ENCODE measurements around the gene PPP3CA.

The PPP3CA gene

GRCh38 chr4:101291198-101291597, 56.1 kb downstream of the PPP3CA start:
- Histone ChIP-seq H3K4ac (ENCODE audit: low read depth, low read length) (no peak overlapping the region), H2AK5ac (ENCODE audit: low read length) (no peak overlapping the region), H4K5ac (ENCODE audit: low read length) (no peak overlapping the region), H2BK15ac (replicated peaks; ENCODE audit: low read depth) (no peak overlapping the region), H3K4me2 (ENCODE audit: low read length) (no peak overlapping the region), H3K27me3 (ENCODE audit: insufficient read depth, low read length, poor library complexity) (no peaks in the 10 kb centered on the region), H4K8ac (ENCODE audit: low read depth, low read length) (no peak overlapping the region), H3K18ac (ENCODE audit: low read length) (no peak overlapping the region), H3K9ac (ENCODE audit: low read length) (no peak overlapping the region), H3K79me2 (ENCODE audit: control insufficient read depth, insufficient read depth, low read length) (peaks cover 1% of the 10 kb centered on the region), H3K4me3 (ENCODE audit: low read length) (no peak overlapping the region), H3K23ac (ENCODE audit: low read length) (no peak overlapping the region), H2BK5ac (ENCODE audit: low read length) (no peak overlapping the region), H3K56ac (ENCODE audit: low read length) (no peak overlapping the region), H3K36me3 (ENCODE audit: control insufficient read depth, insufficient read depth, low read length) (no peaks in the 10 kb centered on the region), H3K27ac (ENCODE audit: low read depth, low read length) (no peak overlapping the region), H3K4me1 (ENCODE audit: control insufficient read depth, low read depth, low read length) (peaks cover 7% of the 10 kb centered on the region), H3K79me1 (ENCODE audit: low read length) (no peaks in the 10 kb centered on the region), H2BK120ac (ENCODE audit: low read depth, low read length) (no peak overlapping the region)
- no peak for DNase-seq
- WGBS (ENCODE audit: extremely low coverage, insufficient coverage, low lambda C conversion rate): no CpG with 5 or more reads among the region's 1 CpG

GRCh38 chr4:101290654-101291053, 56.7 kb downstream of the PPP3CA start:
- Histone ChIP-seq H3K27ac (ENCODE audit: low read depth, low read length) (no peak overlapping the region), H2BK5ac (ENCODE audit: low read length) (no peak overlapping the region), H3K4me3 (ENCODE audit: low read length) (no peak overlapping the region), H2BK120ac (ENCODE audit: low read depth, low read length) (no peak overlapping the region), H3K79me1 (ENCODE audit: low read length) (no peaks in the 10 kb centered on the region), H3K36me3 (ENCODE audit: control insufficient read depth, insufficient read depth, low read length) (no peaks in the 10 kb centered on the region), H3K27me3 (ENCODE audit: insufficient read depth, low read length, poor library complexity) (no peaks in the 10 kb centered on the region), H3K18ac (ENCODE audit: low read length) (no peak overlapping the region), H3K4me2 (ENCODE audit: low read length) (no peak overlapping the region), H3K79me2 (ENCODE audit: control insufficient read depth, insufficient read depth, low read length) (peaks cover 1% of the 10 kb centered on the region), H3K4me1 (ENCODE audit: control insufficient read depth, low read depth, low read length) (peaks cover 7% of the 10 kb centered on the region), H3K56ac (ENCODE audit: low read length) (no peak overlapping the region), H3K23ac (ENCODE audit: low read length) (no peak overlapping the region), H4K8ac (ENCODE audit: low read depth, low read length) (no peak overlapping the region), H2AK5ac (ENCODE audit: low read length) (no peak overlapping the region), H3K4ac (ENCODE audit: low read depth, low read length) (no peak overlapping the region), H3K9ac (ENCODE audit: low read length) (no peak overlapping the region), H4K5ac (ENCODE audit: low read length) (no peak overlapping the region), H2BK15ac (replicated peaks; ENCODE audit: low read depth) (no peak overlapping the region)
- no peak for DNase-seq
- no CpG with 5 or more reads among the region's 3 CpGs for WGBS (ENCODE audit: extremely low coverage, insufficient coverage, low lambda C conversion rate)

GRCh38 chr4:101289306-101289705, 58.0 kb downstream of the PPP3CA start:
- Histone ChIP-seq H3K4me3 (ENCODE audit: low read length) (no peak overlapping the region), H3K4me1 (ENCODE audit: control insufficient read depth, low read depth, low read length) (peaks cover 7% of the 10 kb centered on the region), H3K27ac (ENCODE audit: low read depth, low read length) (no peak overlapping the region), H3K36me3 (ENCODE audit: control insufficient read depth, insufficient read depth, low read length) (no peaks in the 10 kb centered on the region), H3K4ac (ENCODE audit: low read depth, low read length) (no peak overlapping the region), H3K56ac (ENCODE audit: low read length) (no peak overlapping the region), H3K18ac (ENCODE audit: low read length) (no peak overlapping the region), H4K8ac (ENCODE audit: low read depth, low read length) (no peak overlapping the region), H3K79me1 (ENCODE audit: low read length) (no peaks in the 10 kb centered on the region), H3K27me3 (ENCODE audit: insufficient read depth, low read length, poor library complexity) (no peaks in the 10 kb centered on the region), H2BK15ac (replicated peaks; ENCODE audit: low read depth) (no peak overlapping the region), H3K4me2 (ENCODE audit: low read length) (no peak overlapping the region), H3K79me2 (ENCODE audit: control insufficient read depth, insufficient read depth, low read length) (peaks cover 1% of the 10 kb centered on the region), H2BK120ac (ENCODE audit: low read depth, low read length) (no peak overlapping the region), H2BK5ac (ENCODE audit: low read length) (no peak overlapping the region), H4K5ac (ENCODE audit: low read length) (no peak overlapping the region), H3K9ac (ENCODE audit: low read length) (no peak overlapping the region), H3K23ac (ENCODE audit: low read length) (no peak overlapping the region), H2AK5ac (ENCODE audit: low read length) (no peak overlapping the region)
- DNase-seq: no peak
- WGBS (ENCODE audit: extremely low coverage, insufficient coverage, low lambda C conversion rate): no CpG with 5 or more reads among the region's 2 CpGs

GRCh38 chr4:101288365-101289145, 58.8 kb downstream of the PPP3CA start:
- peaks cover 7% of the 10 kb centered on the region for H3K4me1 ChIP-seq (ENCODE audit: control insufficient read depth, low read depth, low read length)
- H3K4me2 ChIP-seq (ENCODE audit: low read length): no peak overlapping the region
- no peak overlapping the region for H3K56ac ChIP-seq (ENCODE audit: low read length)
- no peaks in the 10 kb centered on the region for H3K27me3 ChIP-seq (ENCODE audit: insufficient read depth, low read length, poor library complexity)
- H3K9ac ChIP-seq (ENCODE audit: low read length): no peak overlapping the region
- no peak for DNase-seq
- no peak overlapping the region for H3K27ac ChIP-seq (ENCODE audit: low read depth, low read length)
- no peak overlapping the region for H4K5ac ChIP-seq (ENCODE audit: low read length)
- peak overlapping the region; percentile 45 for H3K18ac ChIP-seq (ENCODE audit: low read length)
- H2BK15ac ChIP-seq (replicated peaks; ENCODE audit: low read depth): no peak overlapping the region
- no peak overlapping the region for H2AK5ac ChIP-seq (ENCODE audit: low read length)
- no peaks in the 10 kb centered on the region for H3K36me3 ChIP-seq (ENCODE audit: control insufficient read depth, insufficient read depth, low read length)
- no peak overlapping the region for H3K4me3 ChIP-seq (ENCODE audit: low read length)
- no peak overlapping the region for H3K4ac ChIP-seq (ENCODE audit: low read depth, low read length)
- no peak overlapping the region for H3K23ac ChIP-seq (ENCODE audit: low read length)
- H3K79me2 ChIP-seq (ENCODE audit: control insufficient read depth, insufficient read depth, low read length): peaks cover 1% of the 10 kb centered on the region
- H4K8ac ChIP-seq (ENCODE audit: low read depth, low read length): no peak overlapping the region
- H3K79me1 ChIP-seq (ENCODE audit: low read length): no peaks in the 10 kb centered on the region
- 100% methylated on average over 2 of the region's 6 CpGs for WGBS (ENCODE audit: extremely low coverage, insufficient coverage, low lambda C conversion rate)
- no peak overlapping the region for H2BK5ac ChIP-seq (ENCODE audit: low read length)
- H2BK120ac ChIP-seq (ENCODE audit: low read depth, low read length): no peak overlapping the region

- H2AK5ac ChIP-seq (ENCODE audit: low read length): no peak overlapping the region
- no peaks in the 10 kb centered on the region for H3K79me1 ChIP-seq (ENCODE audit: low read length)
- no CpG with 5 or more reads among the region's 2 CpGs for WGBS (ENCODE audit: extremely low coverage, insufficient coverage, low lambda C conversion rate)
- H2BK120ac ChIP-seq (ENCODE audit: low read depth, low read length): no peak overlapping the region
- no peak overlapping the region for H3K4ac ChIP-seq (ENCODE audit: low read depth, low read length)
- H3K27me3 ChIP-seq (ENCODE audit: insufficient read depth, low read length, poor library complexity): no peaks in the 10 kb centered on the region
- DNase-seq: peak; percentile 49
- H2BK15ac ChIP-seq (replicated peaks; ENCODE audit: low read depth): no peak overlapping the region
- no peak overlapping the region for H3K18ac ChIP-seq (ENCODE audit: low read length)
- no peak overlapping the region for H4K5ac ChIP-seq (ENCODE audit: low read length)
- H3K79me2 ChIP-seq (ENCODE audit: control insufficient read depth, insufficient read depth, low read length): peaks cover 1% of the 10 kb centered on the region
- no peak overlapping the region for H3K27ac ChIP-seq (ENCODE audit: low read depth, low read length)
- no peak overlapping the region for H3K23ac ChIP-seq (ENCODE audit: low read length)
- no peak overlapping the region for H2BK5ac ChIP-seq (ENCODE audit: low read length)
- H3K36me3 ChIP-seq (ENCODE audit: control insufficient read depth, insufficient read depth, low read length): no peaks in the 10 kb centered on the region
- H3K4me1 ChIP-seq (ENCODE audit: control insufficient read depth, low read depth, low read length): peaks cover 9% of the 10 kb centered on the region
- no peak overlapping the region for H3K9ac ChIP-seq (ENCODE audit: low read length)
- H4K8ac ChIP-seq (ENCODE audit: low read depth, low read length): no peak overlapping the region
- no peak overlapping the region for H3K4me2 ChIP-seq (ENCODE audit: low read length)
- H3K4me3 ChIP-seq (ENCODE audit: low read length): no peak overlapping the region
- H3K56ac ChIP-seq (ENCODE audit: low read length): no peak overlapping the region
Observed at GRCh38 chr4:101287324-101287723, 60.0 kb downstream of the PPP3CA start.

- Histone ChIP-seq H3K27me3 (ENCODE audit: insufficient read depth, low read length, poor library complexity) (no peaks in the 10 kb centered on the region), H3K18ac (ENCODE audit: low read length) (no peak overlapping the region), H3K27ac (ENCODE audit: low read depth, low read length) (no peak overlapping the region), H3K23ac (ENCODE audit: low read length) (no peak overlapping the region), H3K79me2 (ENCODE audit: control insufficient read depth, insufficient read depth, low read length) (peaks cover 1% of the 10 kb centered on the region), H3K36me3 (ENCODE audit: control insufficient read depth, insufficient read depth, low read length) (no peaks in the 10 kb centered on the region), H3K4me1 (ENCODE audit: control insufficient read depth, low read depth, low read length) (peaks cover 11% of the 10 kb centered on the region), H3K9ac (ENCODE audit: low read length) (no peak overlapping the region), H3K4ac (ENCODE audit: low read depth, low read length) (no peak overlapping the region), H2BK15ac (replicated peaks; ENCODE audit: low read depth) (no peak overlapping the region), H4K5ac (ENCODE audit: low read length) (no peak overlapping the region), H3K79me1 (ENCODE audit: low read length) (no peaks in the 10 kb centered on the region), H4K8ac (ENCODE audit: low read depth, low read length) (no peak overlapping the region), H3K4me2 (ENCODE audit: low read length) (no peak overlapping the region), H3K4me3 (ENCODE audit: low read length) (no peak overlapping the region), H2BK120ac (ENCODE audit: low read depth, low read length) (no peak overlapping the region), H2AK5ac (ENCODE audit: low read length) (no peak overlapping the region), H3K56ac (ENCODE audit: low read length) (no peak overlapping the region), H2BK5ac (ENCODE audit: low read length) (no peak overlapping the region)
- no CpG with 5 or more reads among the region's 1 CpG for WGBS (ENCODE audit: extremely low coverage, insufficient coverage, low lambda C conversion rate)
- no peak for DNase-seq
Observed at GRCh38 chr4:101286663-101287062, 60.7 kb downstream of the PPP3CA start.
